IMR-90 (cell line): ENCODE results near the gene ASAP2.

Experiments
- BHLHE40 ChIP-seq: fragments of 150-350 bp; IDR thresholded peaks from 2 replicates; pipeline ENCODE4 v1.6.1; 2016; ENCODE audit warnings: mild to moderate bottlenecking, low read depth, low read length
- CEBPB ChIP-seq: IDR thresholded peaks from 2 replicates; pipeline ENCODE4 v1.6.1; 2012; ENCODE audit warnings: low read depth, low read length, improper control_type of control experiment
- CTCF ChIP-seq: conservative IDR thresholded peaks from 2 replicates; pipeline ENCODE4 v1.5.1; 2012; ENCODE audit warnings: mild to moderate bottlenecking, low read depth, low read length, improper control_type of control experiment
- MAFK ChIP-seq: IDR thresholded peaks from 2 replicates; pipeline ENCODE4 v1.6.1; 2012; ENCODE audit warnings: low read depth, low read length, improper control_type of control experiment
- MXI1 ChIP-seq: IDR thresholded peaks from 2 replicates; pipeline ENCODE4 v1.6.1; 2012; ENCODE audit warnings: low read depth, mild to moderate bottlenecking, low read length, moderate library complexity, borderline replicate concordance
- POLR2A ChIP-seq: IDR thresholded peaks from 2 replicates; pipeline ENCODE4 v1.6.1; 2012; ENCODE audit warnings: mild to moderate bottlenecking, low read depth, low read length
- RAD21 ChIP-seq: IDR thresholded peaks from 2 replicates; pipeline ENCODE4 v1.6.1; 2012; ENCODE audit warnings: low read length, improper control_type of control experiment
- RCOR1 ChIP-seq: IDR thresholded peaks from 2 replicates; pipeline ENCODE4 v1.6.1; 2012; ENCODE audit warnings: mild to moderate bottlenecking, low read length, improper control_type of control experiment; ENCODE audit not compliant: insufficient replicate concordance
- RFX5 ChIP-seq: IDR thresholded peaks from 2 replicates; pipeline ENCODE4 v1.8.0; 2012; ENCODE audit warnings: low read depth, mild to moderate bottlenecking, low read length, moderate library complexity
- SMC3 ChIP-seq: fragments of 150-350 bp; IDR thresholded peaks from 2 replicates; pipeline ENCODE4 v1.6.1; 2016; ENCODE audit warnings: low read depth, mild to moderate bottlenecking, antibody characterized with exemption, low read length, moderate library complexity
- USF2 ChIP-seq: fragments of 150-350 bp; IDR thresholded peaks from 2 replicates; pipeline ENCODE4 v1.6.1; 2017; ENCODE audit warnings: mild to moderate bottlenecking, antibody characterized with exemption, low read length, low read depth
- TF ChIP-seq, protein P1 (sequence below): fragments of 150-350 bp; IDR thresholded peaks from 2 replicates; pipeline ENCODE4 v1.6.1; 2016; ENCODE audit warnings: low read depth, mild to moderate bottlenecking, low read length, moderate library complexity, borderline replicate concordance

DNA sequence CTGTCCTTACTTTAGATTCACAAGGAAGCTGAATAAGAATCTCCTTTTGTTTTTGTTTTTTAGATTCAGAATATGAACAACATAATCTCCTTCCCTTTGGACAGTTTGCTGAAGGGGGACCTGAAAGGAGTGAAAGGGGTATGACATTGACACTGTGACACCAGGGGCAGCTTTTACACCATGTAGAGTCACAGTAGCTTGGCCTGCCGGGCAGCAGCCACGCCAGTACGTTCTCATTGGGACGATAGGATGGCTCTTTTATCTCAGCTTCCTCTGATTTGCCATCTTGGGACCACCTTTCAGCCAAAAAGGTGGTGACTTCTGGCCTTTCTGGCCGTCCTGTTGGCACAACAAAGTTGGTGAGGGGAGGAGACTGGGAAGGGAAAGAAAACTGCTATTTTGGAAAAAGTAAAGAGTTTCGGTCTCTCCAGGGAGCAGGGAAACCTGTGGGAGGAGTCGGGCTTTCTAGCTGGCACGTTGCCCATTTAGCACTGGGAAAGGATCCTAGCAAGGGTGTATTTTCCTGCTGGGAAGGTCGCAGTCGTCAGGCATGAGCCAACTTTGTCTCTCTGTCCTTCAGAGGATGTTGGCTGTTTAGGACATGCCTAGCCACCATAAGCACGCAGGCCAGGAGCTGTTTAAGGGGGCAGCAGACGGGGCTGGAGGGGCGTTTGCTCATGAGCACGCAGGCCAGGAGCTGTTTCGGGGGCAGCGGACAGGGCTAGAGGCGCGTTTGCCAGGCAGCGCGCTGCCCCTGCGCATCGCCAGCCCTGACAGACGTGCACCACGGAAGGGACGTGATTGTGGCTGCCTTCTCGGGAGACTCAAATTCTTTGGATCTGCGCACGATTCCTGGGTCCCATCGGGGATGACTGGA, 112.1 kb downstream of the ASAP2 start:
- no peak for TF ChIP-seq CTCF
- no peak for TF ChIP-seq USF2
- TF ChIP-seq POLR2A, result no peak
- TF ChIP-seq, protein P1, sequence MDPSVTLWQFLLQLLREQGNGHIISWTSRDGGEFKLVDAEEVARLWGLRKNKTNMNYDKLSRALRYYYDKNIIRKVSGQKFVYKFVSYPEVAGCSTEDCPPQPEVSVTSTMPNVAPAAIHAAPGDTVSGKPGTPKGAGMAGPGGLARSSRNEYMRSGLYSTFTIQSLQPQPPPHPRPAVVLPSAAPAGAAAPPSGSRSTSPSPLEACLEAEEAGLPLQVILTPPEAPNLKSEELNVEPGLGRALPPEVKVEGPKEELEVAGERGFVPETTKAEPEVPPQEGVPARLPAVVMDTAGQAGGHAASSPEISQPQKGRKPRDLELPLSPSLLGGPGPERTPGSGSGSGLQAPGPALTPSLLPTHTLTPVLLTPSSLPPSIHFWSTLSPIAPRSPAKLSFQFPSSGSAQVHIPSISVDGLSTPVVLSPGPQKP, result no peak
- TF ChIP-seq SMC3, result no peak
- TF ChIP-seq MAFK, result no peak
- TF ChIP-seq CEBPB, result no peak
- TF ChIP-seq RAD21, result no peak
- TF ChIP-seq BHLHE40, result no peak
- no peak for TF ChIP-seq RFX5
- TF ChIP-seq MXI1, result no peak
- TF ChIP-seq RCOR1, result no peak
